ENCODE results near the gene RPLP2. TPM values are rescaled to one million over a fixed set of nuclear protein-coding genes. Genes with fewer than 3 reads are reported as not detected.

The RPLP2 gene
- total and polyA plus RNA-seq, 7 experiments from 2014 or later = 2,266 to 5,944 (median 4,844) TPM

DNA sequence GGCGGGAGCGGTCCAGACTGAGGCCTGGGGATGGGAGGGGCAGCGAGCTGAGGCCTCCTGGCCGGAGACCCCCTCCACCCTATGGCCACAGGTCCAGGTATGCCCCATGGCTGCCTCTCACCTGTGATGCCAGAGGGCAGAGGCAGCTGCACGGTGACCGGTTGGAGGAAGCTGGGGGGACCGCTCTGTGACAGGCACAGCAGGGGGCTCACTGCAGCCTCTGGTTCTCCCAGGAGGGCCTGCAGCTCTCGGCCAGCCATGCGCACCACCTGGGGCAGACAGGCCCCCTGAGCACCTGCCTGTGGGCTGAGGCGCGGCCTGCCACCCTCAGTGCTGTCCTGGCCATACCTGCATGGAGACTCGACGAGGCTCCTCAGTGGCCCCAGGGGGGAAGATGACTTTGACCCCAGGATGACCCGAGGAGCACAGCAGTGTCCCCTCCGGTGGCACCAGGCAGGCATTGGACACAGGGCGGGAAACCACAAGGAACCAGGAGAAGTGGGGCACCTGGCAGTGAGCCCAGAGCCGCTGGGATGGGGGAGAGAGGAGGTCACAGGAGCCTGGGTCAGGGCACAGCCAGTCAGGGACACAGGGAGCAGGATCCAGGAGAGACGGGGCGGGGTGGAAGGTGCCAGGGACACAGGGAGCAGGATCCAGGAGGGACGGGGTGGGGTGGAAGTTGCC lies 8.5 kb upstream of the RPLP2 start:
- Mint-ChIP-seq H3K4me1 (peaks cover 0 to 17% (median 13%) of the 10 kb centered on the region in 7 donors), H3K27me3 (no peaks in the 10 kb centered on the region), H3K9me3 (no peaks in the 10 kb centered on the region), H3K27ac (peak overlapping the region in 1 of 9 donors; percentile 18), H3K36me3 (peaks cover 0 to 2% (median 0%) of the 10 kb centered on the region in 5 donors), H3K4me3 (peak overlapping the region in 3 of 10 donors; percentile 21 to 58 (median 25))
- ChIA-PET CTCF (no interaction called here), POLR2A (interaction anchor here (1.7 to 8.5 kb wide), 2 partner anchors 10 to 18 kb away, joined by 4 to 66 read pairs; partner anchors contain the start of gene PNPLA2)
- intact Hi-C loops (cut with micrococcal nuclease) = no loop called here
- Histone ChIP-seq H3K4me3 (ENCODE audit: low read length) (no peak overlapping the region), H3K36me3 (ENCODE audit: control insufficient read depth in 2 of 3, insufficient read depth in 3 of 3, low read length in 3 of 3) (peaks cover 0 to 35% (median 5%) of the 10 kb centered on the region in 3 experiments), H3K4me1 (ENCODE audit: control insufficient read depth in 2 of 2, insufficient read depth in 2 of 2, low read length in 2 of 2) (peaks cover 15 to 28% of the 10 kb centered on the region in 2 donors), H3K27me3 (ENCODE audit: control insufficient read depth in 2 of 2, insufficient read depth in 2 of 2, low read length in 2 of 2) (no peaks in the 10 kb centered on the region), H3K9me3 (ENCODE audit: control insufficient read depth in 2 of 3, low read length in 3 of 3) (no peaks in the 10 kb centered on the region), H3K27ac (ENCODE audit: low read depth, low read length) (no peak overlapping the region)
- DNase-seq = no peak
- ATAC-seq = no peak

DNA sequence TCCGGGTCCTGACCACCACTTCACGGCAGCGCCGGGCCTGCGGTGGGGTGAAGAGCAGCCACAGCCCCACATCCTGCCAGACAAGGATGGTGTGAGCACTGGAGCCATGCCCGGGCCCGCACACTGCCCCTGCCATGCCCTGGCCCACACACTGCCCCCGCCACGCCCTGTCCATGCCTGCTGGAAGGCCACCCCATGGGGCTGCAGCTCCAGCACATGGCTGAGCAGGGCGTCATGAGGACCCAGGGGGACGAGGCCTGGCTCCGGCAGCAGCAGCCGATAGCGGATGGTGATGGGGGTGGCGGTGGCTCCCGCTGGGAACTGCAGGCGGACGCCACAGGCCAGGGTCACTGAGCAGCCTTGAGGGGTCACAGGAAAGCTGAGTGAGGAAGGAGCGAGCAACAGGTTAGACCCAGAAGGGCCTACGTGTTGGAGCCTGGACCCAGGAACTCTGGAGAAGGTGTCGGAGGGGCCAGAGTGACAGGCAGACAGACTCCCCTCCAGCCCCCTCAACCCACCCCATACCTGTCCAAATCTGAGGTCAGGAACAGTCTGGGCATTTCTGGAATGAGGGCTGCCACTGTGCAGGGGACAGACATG lies 7.6 kb upstream of the RPLP2 start:
- H3K4me3 ChIP-seq (ENCODE audit: low read length) = no peak overlapping the region
- peaks cover 0 to 35% (median 5%) of the 10 kb centered on the region in 3 experiments for H3K36me3 ChIP-seq (ENCODE audit: control insufficient read depth in 2 of 3, insufficient read depth in 3 of 3, low read length in 3 of 3)
- ATAC-seq (no peak), DNase-seq (no peak)
- intact Hi-C loops (cut with micrococcal nuclease) = no loop called here
- Mint-ChIP-seq H3K36me3 (peaks cover 0 to 2% (median 0%) of the 10 kb centered on the region in 5 donors), H3K27me3 (no peaks in the 10 kb centered on the region), H3K4me1 (peaks cover 0 to 14% (median 10%) of the 10 kb centered on the region in 7 donors), H3K9me3 (no peaks in the 10 kb centered on the region), H3K27ac (no peak overlapping the region), H3K4me3 (no peak overlapping the region)
- no peaks in the 10 kb centered on the region for H3K9me3 ChIP-seq (ENCODE audit: control insufficient read depth in 2 of 3, low read length in 3 of 3)
- no peak overlapping the region for H3K27ac ChIP-seq (ENCODE audit: low read depth, low read length)
- CTCF ChIA-PET = interaction anchor here (0.6 kb wide), 1 partner anchor 257 kb away, joined by 3 read pairs; no protein-coding TSS in a partner anchor
- POLR2A ChIA-PET = interaction anchor here (1.7 to 8.5 kb wide), 2 partner anchors 11 to 17 kb away, joined by 4 to 66 read pairs; partner anchors contain the start of gene PNPLA2
- H3K27me3 ChIP-seq (ENCODE audit: control insufficient read depth in 2 of 2, insufficient read depth in 2 of 2, low read length in 2 of 2) = no peaks in the 10 kb centered on the region
- peaks cover 7 to 19% of the 10 kb centered on the region in 2 donors for H3K4me1 ChIP-seq (ENCODE audit: control insufficient read depth in 2 of 2, insufficient read depth in 2 of 2, low read length in 2 of 2)

DNA sequence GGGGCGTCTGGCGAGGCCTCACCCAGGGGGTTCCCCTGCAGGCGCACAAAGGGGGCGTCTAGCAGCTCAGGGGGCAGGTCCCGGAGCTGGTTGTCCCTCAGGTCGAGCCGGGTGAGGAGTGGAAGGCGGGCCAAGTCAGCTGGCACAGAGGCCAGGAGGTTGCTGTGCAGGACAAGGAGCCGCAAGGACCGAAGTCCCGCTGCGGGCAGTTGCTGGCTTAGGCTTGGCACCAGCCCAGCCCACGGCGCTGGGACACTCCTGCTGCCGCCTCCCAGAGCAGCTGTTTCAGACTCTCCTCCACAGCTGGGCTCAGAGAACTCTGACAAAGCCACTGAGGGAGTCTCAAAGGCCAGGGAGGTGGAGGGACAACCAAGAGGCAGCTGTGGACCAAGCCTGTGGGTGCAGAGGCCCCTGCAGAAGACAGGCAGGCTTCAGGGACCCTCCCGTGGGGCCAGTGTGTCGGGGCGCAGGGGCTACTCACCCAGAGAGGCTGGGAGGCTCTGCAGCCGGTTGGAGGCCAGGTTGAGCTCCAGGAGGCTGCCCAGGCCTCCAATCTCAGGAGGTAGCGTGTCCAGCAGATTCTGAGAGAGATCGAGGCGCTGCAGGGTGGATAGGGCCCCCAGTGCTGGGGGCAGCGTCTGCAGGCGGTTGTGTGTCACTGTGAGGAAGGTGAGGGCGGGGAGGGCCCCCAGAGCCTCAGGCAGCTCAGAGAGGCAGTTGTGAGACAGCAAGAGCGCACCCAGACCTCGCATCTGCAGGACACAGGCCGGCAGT lies 6.9 kb upstream of the RPLP2 start:
- Mint-ChIP-seq H3K27ac (peak overlapping the region in 1 of 9 donors; percentile 32), H3K9me3 (peaks cover 0 to 2% (median 0%) of the 10 kb centered on the region in 11 donors), H3K4me3 (peak overlapping the region in 4 of 10 donors; percentile 35 to 81 (median 50)), H3K4me1 (peaks cover 0 to 15% (median 10%) of the 10 kb centered on the region in 7 donors), H3K27me3 (no peaks in the 10 kb centered on the region), H3K36me3 (peaks cover 0 to 4% (median 0%) of the 10 kb centered on the region in 5 donors)
- Histone ChIP-seq H3K9me3 (ENCODE audit: control insufficient read depth in 2 of 3, low read length in 3 of 3) (no peaks in the 10 kb centered on the region), H3K27ac (ENCODE audit: low read depth, low read length) (no peak overlapping the region), H3K36me3 (ENCODE audit: control insufficient read depth in 2 of 3, insufficient read depth in 3 of 3, low read length in 3 of 3) (peaks cover 0 to 32% (median 5%) of the 10 kb centered on the region in 3 experiments), H3K27me3 (ENCODE audit: control insufficient read depth in 2 of 2, insufficient read depth in 2 of 2, low read length in 2 of 2) (no peaks in the 10 kb centered on the region), H3K4me3 (ENCODE audit: low read length) (no peak overlapping the region), H3K4me1 (ENCODE audit: control insufficient read depth in 2 of 2, insufficient read depth in 2 of 2, low read length in 2 of 2) (peaks cover 7 to 18% of the 10 kb centered on the region in 2 donors)
- intact Hi-C loops (cut with micrococcal nuclease) = no loop called here
- DNase-seq = no peak
- ATAC-seq = no peak
- POLR2A ChIA-PET = interaction anchor here (0.8 to 8.5 kb wide), 4 partner anchors 9 to 16 kb away, joined by 3 to 66 read pairs (median 4); partner anchors contain the start of gene PNPLA2
- CTCF ChIA-PET = no interaction called here

DNA sequence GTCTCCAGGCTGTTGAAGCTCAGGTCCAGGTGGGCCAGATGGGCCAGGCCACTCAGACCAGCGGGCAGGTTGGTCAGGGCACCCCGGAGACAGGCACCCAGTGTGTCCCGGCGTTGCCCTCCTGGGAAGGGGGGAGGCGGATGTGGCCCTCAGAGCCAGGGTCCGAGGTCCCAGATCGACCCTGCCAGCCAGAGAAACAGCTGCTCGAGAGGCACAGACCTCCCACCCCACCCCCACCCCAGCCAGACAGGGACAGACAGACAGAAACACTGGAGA lies 6.4 kb upstream of the RPLP2 start:
- peaks cover 0 to 32% (median 5%) of the 10 kb centered on the region in 3 experiments for H3K36me3 ChIP-seq (ENCODE audit: control insufficient read depth in 2 of 3, insufficient read depth in 3 of 3, low read length in 3 of 3)
- peaks cover 9 to 19% of the 10 kb centered on the region in 2 donors for H3K4me1 ChIP-seq (ENCODE audit: control insufficient read depth in 2 of 2, insufficient read depth in 2 of 2, low read length in 2 of 2)
- no peak overlapping the region for H3K27ac ChIP-seq (ENCODE audit: low read depth, low read length)
- Mint-ChIP-seq H3K27me3 (no peaks in the 10 kb centered on the region), H3K9me3 (peaks cover 0 to 2% (median 0%) of the 10 kb centered on the region in 11 donors), H3K4me1 (peaks cover 0 to 19% (median 13%) of the 10 kb centered on the region in 7 donors), H3K27ac (peak overlapping the region in 1 of 9 donors; percentile 32), H3K4me3 (peak overlapping the region in 5 of 10 donors; percentile 4 to 88 (median 87)), H3K36me3 (peaks cover 0 to 5% (median 0%) of the 10 kb centered on the region in 5 donors)
- H3K27me3 ChIP-seq (ENCODE audit: control insufficient read depth in 2 of 2, insufficient read depth in 2 of 2, low read length in 2 of 2) = no peaks in the 10 kb centered on the region
- ChIA-PET CTCF (no interaction called here), POLR2A (interaction anchor here (0.5 to 8.5 kb wide), 6 partner anchors 9 to 391 kb away, joined by 3 to 66 read pairs (median 4); partner anchors contain the start of genes PNPLA2, POLR2L and TSPAN4)
- H3K4me3 ChIP-seq (ENCODE audit: low read length) = no peak overlapping the region
- no peak for DNase-seq
- ATAC-seq = no peak
- intact Hi-C loops (cut with micrococcal nuclease) = no loop called here
- no peaks in the 10 kb centered on the region for H3K9me3 ChIP-seq (ENCODE audit: control insufficient read depth in 2 of 3, low read length in 3 of 3)

GRCh38 chr11:803770-804598 lies 5.8 kb upstream of the RPLP2 start:
- peaks cover 0 to 25% (median 18%) of the 10 kb centered on the region in 7 donors for H3K4me1 Mint-ChIP-seq
- Histone ChIP-seq H3K27me3 (ENCODE audit: control insufficient read depth in 2 of 2, insufficient read depth in 2 of 2, low read length in 2 of 2) (no peaks in the 10 kb centered on the region), H3K36me3 (ENCODE audit: control insufficient read depth in 2 of 3, insufficient read depth in 3 of 3, low read length in 3 of 3) (peaks cover 0 to 32% (median 5%) of the 10 kb centered on the region in 3 experiments), H3K9me3 (ENCODE audit: control insufficient read depth in 2 of 3, low read length in 3 of 3) (no peaks in the 10 kb centered on the region), H3K27ac (ENCODE audit: low read depth, low read length) (peak overlapping the region; percentile 91), H3K4me3 (ENCODE audit: low read length) (peak overlapping the region; percentile 66), H3K4me1 (ENCODE audit: control insufficient read depth in 2 of 2, insufficient read depth in 2 of 2, low read length in 2 of 2) (peaks cover 15 to 17% of the 10 kb centered on the region in 2 donors)
- H3K27me3 Mint-ChIP-seq = no peaks in the 10 kb centered on the region
- POLR2A ChIA-PET = interaction anchor here (0.5 to 8.5 kb wide), 9 partner anchors 8 to 392 kb away, joined by 3 to 66 read pairs (median 4); partner anchors contain the start of genes PNPLA2, POLR2L, RNH1 and TSPAN4
- peaks cover 0 to 5% (median 0%) of the 10 kb centered on the region in 5 donors for H3K36me3 Mint-ChIP-seq
- intact Hi-C loops (cut with micrococcal nuclease) = loop anchor here in 1 of 2 donors (2.0 kb wide), 1 partner anchor 109 kb away; the partner anchor contains the start of genes DEAF1 and TMEM80
- no peak for ATAC-seq
- CTCF ChIA-PET = interaction anchor here (0.9 kb wide), 1 partner anchor 13 kb away, joined by 3 read pairs; no protein-coding TSS in a partner anchor
- DNase-seq = no peak
- H3K27ac Mint-ChIP-seq = peak overlapping the region in 4 of 9 donors; percentile 46 to 84 (median 72)
- peaks cover 0 to 2% (median 0%) of the 10 kb centered on the region in 11 donors for H3K9me3 Mint-ChIP-seq
- peak overlapping the region; percentile 69 to 88 (median 78) for H3K4me3 Mint-ChIP-seq

Measured in naive thymus-derived CD4-positive, alpha-beta T cell (primary cell).